ENCODE data around the gene KDM5C. TPM values are rescaled to one million over a fixed set of nuclear protein-coding genes. Genes with fewer than 3 reads are reported as not detected.

Gene KDM5C
- total and polyA plus RNA-seq, 2 donors (not counting 1 experiment from before 2014, with no cell fraction given), result 30.5 to 83.6 TPM

GRCh38 chrX:53160297-53160983, 64.6 kb downstream of the KDM5C start:
- DNase-seq (ENCODE audit: low read depth in 2 of 2), result peak in 1 of 2 donors; percentile 3
- Histone ChIP-seq H3K4me2 (ENCODE audit: extremely low read depth, insufficient read depth, low read length) (no peak overlapping the region), H4K20me1 (ENCODE audit: control insufficient read depth, extremely low read depth, insufficient read depth, low read length) (no peaks in the 10 kb centered on the region), H3K9me3 (ENCODE audit: control insufficient read depth, insufficient read depth, low read depth, low read length) (no peaks in the 10 kb centered on the region), H3K4me3 (replicated peaks in 1 of 4; ENCODE audit: control extremely low read depth in 1 of 4, insufficient read depth in 1 of 4, low read depth in 3 of 4, low read length in 4 of 4) (no peak overlapping the region), H3K9ac (ENCODE audit: insufficient read depth, low read length) (no peak overlapping the region), H3K36me3 (ENCODE audit: control insufficient read depth, insufficient read depth, low read length) (no peaks in the 10 kb centered on the region), H3K4me1 (ENCODE audit: control insufficient read depth, extremely low read depth, insufficient read depth, low read length) (no peaks in the 10 kb centered on the region), H2AFZ (ENCODE audit: low read length) (no peak overlapping the region), H3K27ac (ENCODE audit: insufficient read depth, low read length) (no peak overlapping the region), H3K27me3 (ENCODE audit: control insufficient read depth, insufficient read depth, low read length) (no peaks in the 10 kb centered on the region), H3K79me2 (ENCODE audit: control insufficient read depth, insufficient read depth, low read length) (no peaks in the 10 kb centered on the region)
- TF ChIP-seq EZH2 (IDR thresholded peaks at IDR 0.05; ENCODE audit: low read length, missing control alignments) (no peak), CTCF (conservative IDR thresholded peaks at IDR 0.05 in 1 of 2, IDR thresholded peaks at IDR 0.05 in 1 of 2; ENCODE audit: low read depth in 1 of 2, low read length in 2 of 2) (no peak)

- no peak overlapping the region for H3K9ac ChIP-seq (ENCODE audit: insufficient read depth, low read length)
- no peak for TF ChIP-seq CTCF (conservative IDR thresholded peaks at IDR 0.05 in 1 of 2, IDR thresholded peaks at IDR 0.05 in 1 of 2; ENCODE audit: low read depth in 1 of 2, low read length in 2 of 2)
- no peak for TF ChIP-seq EZH2 (IDR thresholded peaks at IDR 0.05; ENCODE audit: low read length, missing control alignments)
- DNase-seq (ENCODE audit: low read depth in 2 of 2), result no peak
- no peaks in the 10 kb centered on the region for H4K20me1 ChIP-seq (ENCODE audit: control insufficient read depth, extremely low read depth, insufficient read depth, low read length)
- H3K27ac ChIP-seq (ENCODE audit: insufficient read depth, low read length), result no peak overlapping the region
- no peak overlapping the region for H3K4me2 ChIP-seq (ENCODE audit: extremely low read depth, insufficient read depth, low read length)
- H3K36me3 ChIP-seq (ENCODE audit: control insufficient read depth, insufficient read depth, low read length), result no peaks in the 10 kb centered on the region
- H3K9me3 ChIP-seq (ENCODE audit: control insufficient read depth, insufficient read depth, low read depth, low read length), result no peaks in the 10 kb centered on the region
- no peak overlapping the region for H3K4me3 ChIP-seq (replicated peaks in 1 of 4; ENCODE audit: control extremely low read depth in 1 of 4, insufficient read depth in 1 of 4, low read depth in 3 of 4, low read length in 4 of 4)
- no peaks in the 10 kb centered on the region for H3K4me1 ChIP-seq (ENCODE audit: control insufficient read depth, extremely low read depth, insufficient read depth, low read length)
- no peaks in the 10 kb centered on the region for H3K79me2 ChIP-seq (ENCODE audit: control insufficient read depth, insufficient read depth, low read length)
- H2AFZ ChIP-seq (ENCODE audit: low read length), result no peak overlapping the region
- H3K27me3 ChIP-seq (ENCODE audit: control insufficient read depth, insufficient read depth, low read length), result no peaks in the 10 kb centered on the region
Measured at GRCh38 chrX:53159184-53159583, 65.8 kb downstream of the KDM5C start.

GRCh38 chrX:53156207-53156596, 68.8 kb downstream of the KDM5C start:
- Histone ChIP-seq H3K36me3 (ENCODE audit: control insufficient read depth, insufficient read depth, low read length) (no peaks in the 10 kb centered on the region), H4K20me1 (ENCODE audit: control insufficient read depth, extremely low read depth, insufficient read depth, low read length) (no peaks in the 10 kb centered on the region), H3K9me3 (ENCODE audit: control insufficient read depth, insufficient read depth, low read depth, low read length) (no peaks in the 10 kb centered on the region), H2AFZ (ENCODE audit: low read length) (no peak overlapping the region), H3K4me1 (ENCODE audit: control insufficient read depth, extremely low read depth, insufficient read depth, low read length) (no peaks in the 10 kb centered on the region), H3K79me2 (ENCODE audit: control insufficient read depth, insufficient read depth, low read length) (no peaks in the 10 kb centered on the region), H3K4me2 (ENCODE audit: extremely low read depth, insufficient read depth, low read length) (no peak overlapping the region), H3K4me3 (replicated peaks in 1 of 4; ENCODE audit: control extremely low read depth in 1 of 4, insufficient read depth in 1 of 4, low read depth in 3 of 4, low read length in 4 of 4) (no peak overlapping the region), H3K27ac (ENCODE audit: insufficient read depth, low read length) (no peak overlapping the region), H3K9ac (ENCODE audit: insufficient read depth, low read length) (no peak overlapping the region), H3K27me3 (ENCODE audit: control insufficient read depth, insufficient read depth, low read length) (no peaks in the 10 kb centered on the region)
- TF ChIP-seq CTCF (conservative IDR thresholded peaks at IDR 0.05 in 1 of 2, IDR thresholded peaks at IDR 0.05 in 1 of 2; ENCODE audit: low read depth in 1 of 2, low read length in 2 of 2) (no peak), EZH2 (IDR thresholded peaks at IDR 0.05; ENCODE audit: low read length, missing control alignments) (no peak)
- DNase-seq (ENCODE audit: low read depth in 2 of 2), result no peak

Measured in fibroblast of lung (primary cell).